Measurements from ENCODE around the gene ZNF423.

The ZNF423 gene

DNA sequence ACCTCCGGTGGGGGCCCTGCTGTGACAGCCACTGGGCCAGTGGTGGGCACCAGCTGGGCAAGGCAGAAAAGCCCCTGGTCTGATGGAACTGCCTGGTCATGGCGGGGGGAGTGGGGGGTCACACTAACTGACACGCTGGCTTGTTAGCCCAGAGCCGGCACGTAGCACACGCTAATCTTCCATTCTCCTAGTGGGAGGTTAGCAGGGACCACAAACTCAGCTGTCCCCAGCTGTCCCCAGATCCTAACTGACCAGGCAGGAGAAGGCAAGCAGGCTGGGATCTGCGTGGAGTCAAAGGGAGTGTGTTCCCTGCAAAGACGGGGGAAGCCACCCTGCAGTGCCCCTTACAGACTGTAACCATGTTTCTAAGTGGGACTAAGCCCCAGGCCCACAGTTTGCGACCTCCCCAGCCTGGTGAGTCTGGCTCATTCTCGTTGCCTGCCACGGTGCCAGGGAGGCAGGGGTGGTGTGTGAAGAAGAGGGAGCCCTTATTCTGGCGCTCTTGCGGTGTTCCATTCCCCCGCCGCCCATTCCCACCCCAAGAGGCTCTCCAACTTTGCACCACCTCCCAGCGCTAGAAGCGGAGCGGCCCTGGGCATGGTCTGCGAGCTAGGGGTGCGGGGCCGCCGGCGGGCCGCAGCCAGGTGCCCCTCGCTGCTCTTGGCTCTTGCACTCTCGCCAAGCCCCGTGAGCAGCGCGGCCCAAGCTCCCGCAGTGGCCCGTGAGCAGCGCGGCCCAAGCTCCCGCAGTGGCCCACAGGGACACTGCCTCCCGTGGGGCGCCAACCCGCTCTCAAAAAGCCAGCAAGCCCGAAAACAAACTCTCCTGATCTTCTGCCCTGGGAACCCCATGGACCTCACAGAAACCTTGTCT is 12.1 kb upstream of the ZNF423 start:
- no peak overlapping the region for H3K4me3 ChIP-seq (ENCODE audit: low read length)
- TF ChIP-seq, protein P1, sequence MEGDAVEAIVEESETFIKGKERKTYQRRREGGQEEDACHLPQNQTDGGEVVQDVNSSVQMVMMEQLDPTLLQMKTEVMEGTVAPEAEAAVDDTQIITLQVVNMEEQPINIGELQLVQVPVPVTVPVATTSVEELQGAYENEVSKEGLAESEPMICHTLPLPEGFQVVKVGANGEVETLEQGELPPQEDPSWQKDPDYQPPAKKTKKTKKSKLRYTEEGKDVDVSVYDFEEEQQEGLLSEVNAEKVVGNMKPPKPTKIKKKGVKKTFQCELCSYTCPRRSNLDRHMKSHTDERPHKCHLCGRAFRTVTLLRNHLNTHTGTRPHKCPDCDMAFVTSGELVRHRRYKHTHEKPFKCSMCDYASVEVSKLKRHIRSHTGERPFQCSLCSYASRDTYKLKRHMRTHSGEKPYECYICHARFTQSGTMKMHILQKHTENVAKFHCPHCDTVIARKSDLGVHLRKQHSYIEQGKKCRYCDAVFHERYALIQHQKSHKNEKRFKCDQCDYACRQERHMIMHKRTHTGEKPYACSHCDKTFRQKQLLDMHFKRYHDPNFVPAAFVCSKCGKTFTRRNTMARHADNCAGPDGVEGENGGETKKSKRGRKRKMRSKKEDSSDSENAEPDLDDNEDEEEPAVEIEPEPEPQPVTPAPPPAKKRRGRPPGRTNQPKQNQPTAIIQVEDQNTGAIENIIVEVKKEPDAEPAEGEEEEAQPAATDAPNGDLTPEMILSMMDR (IDR thresholded peaks at IDR 0.05; ENCODE audit: insufficient read depth, low read depth, low read length, missing control alignments): no peak

DNA sequence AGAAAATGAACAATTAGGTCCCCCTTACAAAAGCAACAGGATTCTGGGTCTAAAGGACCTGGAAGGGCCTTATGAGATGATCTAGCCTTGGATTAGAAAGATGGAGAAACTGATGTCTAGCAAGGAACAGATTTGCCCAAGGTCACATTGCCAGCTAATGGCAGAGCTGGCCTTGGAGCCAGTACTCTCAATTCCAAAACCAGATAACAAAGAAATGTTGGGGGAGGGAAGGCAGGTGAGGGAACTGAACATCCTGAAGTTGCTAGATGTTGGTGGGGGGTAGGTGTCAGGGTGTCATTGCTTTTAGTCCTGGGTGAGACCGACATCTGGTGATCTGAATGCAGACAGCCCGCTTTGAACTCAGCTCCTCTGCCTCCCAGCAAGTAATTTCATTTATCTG is 11.3 kb upstream of the ZNF423 start:
- no peak for DNase-seq (ENCODE audit: low read depth)
- TF ChIP-seq, protein P1 (IDR thresholded peaks at IDR 0.05; ENCODE audit: insufficient read depth, low read depth, low read length, missing control alignments): no peak
- no peak overlapping the region for H3K4me3 ChIP-seq (ENCODE audit: low read length)

More for the DNA sequence above, 12.1 kb upstream of the ZNF423 start:
- DNase-seq (ENCODE audit: low read depth): no peak

DNA sequence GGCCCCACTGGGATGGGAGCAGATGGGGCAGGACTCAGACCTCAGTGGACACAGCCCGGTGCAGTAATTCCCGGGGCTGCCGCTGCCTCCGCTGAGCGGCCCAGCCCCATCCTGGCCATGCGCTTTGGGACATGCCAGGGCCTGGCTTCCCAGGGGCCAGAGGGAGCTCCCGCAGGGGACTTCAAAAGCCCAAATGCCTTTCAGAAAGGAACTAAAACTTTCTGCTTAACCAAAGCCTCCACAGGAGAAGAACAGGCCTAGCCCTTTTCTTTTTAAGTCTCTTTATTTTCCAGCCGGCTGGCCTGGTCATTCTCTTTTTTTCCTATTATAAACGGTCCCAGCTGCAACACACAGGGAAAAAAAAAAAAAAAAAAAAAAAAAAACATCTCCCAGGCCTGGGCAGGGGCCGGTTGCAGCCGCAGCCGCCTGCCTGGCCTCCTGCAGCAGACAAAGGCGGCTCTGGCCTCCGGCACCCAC is 10.7 kb upstream of the ZNF423 start:
- TF ChIP-seq, protein P1 (IDR thresholded peaks at IDR 0.05; ENCODE audit: insufficient read depth, low read depth, low read length, missing control alignments): no peak
- no peak for DNase-seq (ENCODE audit: low read depth)
- no peak overlapping the region for H3K4me3 ChIP-seq (ENCODE audit: low read length)

DNA sequence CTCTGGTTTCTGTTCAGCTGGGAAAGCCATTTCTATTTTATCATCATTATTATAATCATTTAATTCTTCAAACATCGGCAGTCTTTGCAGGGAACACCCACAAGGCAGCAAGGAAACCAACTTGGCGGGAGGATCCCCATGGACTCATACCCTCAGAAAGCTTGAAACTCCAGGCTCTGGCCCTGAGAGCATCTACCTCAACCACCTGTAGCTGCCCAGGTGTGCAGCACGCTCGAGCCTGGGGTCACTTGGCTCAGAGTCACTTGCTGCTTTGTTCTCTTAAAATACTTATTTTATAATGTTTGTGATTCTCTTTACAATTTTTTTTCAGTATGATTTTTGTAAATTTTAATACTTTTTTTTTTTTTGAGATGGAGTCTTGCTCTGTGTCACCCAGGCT is 6.8 kb upstream of the ZNF423 start:
- H3K4me3 ChIP-seq (ENCODE audit: low read length): no peak overlapping the region
- TF ChIP-seq, protein P1 (IDR thresholded peaks at IDR 0.05; ENCODE audit: insufficient read depth, low read depth, low read length, missing control alignments): no peak
- DNase-seq (ENCODE audit: low read depth): no peak

DNA sequence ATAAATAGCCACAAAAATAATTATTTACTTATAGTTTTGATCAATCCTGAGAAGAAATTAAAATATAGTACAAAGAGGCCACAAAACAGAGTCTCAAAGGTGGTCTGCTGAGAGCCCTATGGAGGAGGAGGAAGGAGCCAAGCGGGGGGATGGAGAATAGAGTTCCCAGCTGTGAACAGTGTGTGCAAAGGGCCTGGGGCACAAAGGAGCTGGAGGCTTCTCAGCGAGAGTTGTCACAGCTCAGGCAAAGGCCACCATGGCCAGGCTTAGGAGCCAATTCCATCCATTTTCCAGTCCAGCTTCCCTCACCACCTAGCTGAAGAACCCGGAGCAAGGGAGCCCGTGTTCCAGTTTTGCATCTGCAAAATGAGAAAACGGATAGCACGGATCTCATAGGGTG is 5.4 kb upstream of the ZNF423 start:
- TF ChIP-seq, protein P1 (IDR thresholded peaks at IDR 0.05; ENCODE audit: insufficient read depth, low read depth, low read length, missing control alignments): no peak
- no peak for DNase-seq (ENCODE audit: low read depth)
- no peak overlapping the region for H3K4me3 ChIP-seq (ENCODE audit: low read length)

DNA sequence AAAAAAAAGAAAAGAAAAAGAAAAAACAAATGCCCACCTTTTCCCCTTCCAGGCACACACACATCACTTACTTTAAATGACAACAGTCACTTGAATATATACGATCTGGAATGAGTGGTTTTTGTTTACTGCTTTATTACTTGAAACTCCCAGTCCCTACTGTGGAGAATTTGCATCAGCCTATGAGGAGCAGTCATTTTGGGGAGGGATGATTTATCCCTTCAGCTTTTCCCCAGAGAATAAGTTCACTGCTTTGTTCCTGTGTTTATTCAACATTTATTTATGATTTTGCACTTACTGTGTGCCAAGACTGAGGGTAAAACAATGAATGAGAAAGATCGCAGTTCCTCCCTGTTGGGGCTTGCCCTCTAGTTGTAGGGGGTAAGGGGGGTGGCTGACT is 4.7 kb upstream of the ZNF423 start:
- DNase-seq (ENCODE audit: low read depth): no peak
- TF ChIP-seq, protein P1 (IDR thresholded peaks at IDR 0.05; ENCODE audit: insufficient read depth, low read depth, low read length, missing control alignments): no peak
- H3K4me3 ChIP-seq (ENCODE audit: low read length): no peak overlapping the region
